Caco-2 (cell line): ENCODE data around the gene HADHB. TPM values are rescaled to one million over a fixed set of nuclear protein-coding genes. Genes with fewer than 3 reads are reported as not detected.

ENCODE experiments used
- BruUV-seq: library from RNA; stranded (reverse); fragments of 400-500 nt; replicated peaks from 2 replicates; lab custom pipeline; 2021; lab: Mats Ljungman, UMichigan
- CTCF ChIA-PET: fragments of 300-600 bp; sonication (Branson Sonifier 250); formaldehyde crosslinking; loops from one replicate; lab custom pipeline; 2022; ENCODE audit warnings: antibody characterized with exemption; lab: Charles Lee
- POLR2A ChIA-PET: fragments of 300-600 bp; sonication (Branson Sonifier 250); formaldehyde crosslinking; loops from one replicate; lab custom pipeline; 2022; ENCODE audit warnings: antibody characterized with exemption; lab: Charles Lee
- DNase-seq, 2 experiments: peaks; one replicate each; pipeline versions ENCODE4 v3.0.0 to v3.0.0-alpha.2; 2020 to 2022
- H3K27me3 ChIP-seq: replicated peaks from 2 replicates; pipeline ENCODE4 v1.6.0; 2011; ENCODE audit warnings: low read length; ENCODE audit not compliant: control insufficient read depth, insufficient read depth
- H3K36me3 ChIP-seq: 2 replicates; pipeline ENCODE4 v1.5.1; 2011; ENCODE audit warnings: low read length; ENCODE audit not compliant: control insufficient read depth, insufficient read depth
- H3K4me1 ChIP-seq: fragments of 250-450 bp; sonication (Bioruptor Pico); 2 replicates; pipeline ENCODE4 v1.5.1; 2020; ENCODE audit warnings: mild to moderate bottlenecking
- H3K4me3 ChIP-seq: 2 replicates; pipeline ENCODE4 v1.5.1; 2011; ENCODE audit warnings: low read depth, mild to moderate bottlenecking, control low read depth, low read length
- H3K9me3 ChIP-seq: fragments of 250-450 bp; sonication (Bioruptor Pico); 2 replicates; pipeline ENCODE4 v1.5.1; 2020; ENCODE audit warnings: mild to moderate bottlenecking, moderate library complexity
- H3K27ac Mint-ChIP-seq: one replicate; pipeline ENCODE4 v1.8.0; 2022; ENCODE audit warnings: mixed read lengths; ENCODE audit not compliant: unreplicated experiment
- H3K27me3 Mint-ChIP-seq: one replicate; pipeline ENCODE4 v1.8.0; 2022; ENCODE audit warnings: mixed read lengths; ENCODE audit not compliant: insufficient read depth, unreplicated experiment
- H3K36me3 Mint-ChIP-seq: one replicate; pipeline ENCODE4 v1.8.0; 2022; ENCODE audit warnings: mild to moderate bottlenecking, mixed read lengths; ENCODE audit not compliant: insufficient read depth, unreplicated experiment
- H3K4me1 Mint-ChIP-seq: one replicate; pipeline ENCODE4 v1.8.0; 2022; ENCODE audit warnings: low read depth, mixed read lengths; ENCODE audit not compliant: unreplicated experiment
- H3K4me3 Mint-ChIP-seq: one replicate; pipeline ENCODE4 v1.8.0; 2022; ENCODE audit warnings: mild to moderate bottlenecking, moderate library complexity, mixed read lengths; ENCODE audit not compliant: unreplicated experiment
- H3K9me3 Mint-ChIP-seq: one replicate; pipeline ENCODE4 v1.8.0; 2022; ENCODE audit warnings: mixed read lengths; ENCODE audit not compliant: unreplicated experiment
- CTCF ChIP-seq, 2 experiments: fragments of 200-600 bp in 1 of 2; IDR thresholded peaks; 1 replicate in 1 of 2; 2 replicates in 1 of 2; pipeline versions ENCODE4 v1.5.1 to v1.8.0; 2011 to 2022; ENCODE audit warnings: antibody characterized with exemption in 1 of 2, control low read depth in 1 of 2, inconsistent platforms in 1 of 2, low read depth in 1 of 2, low read length in 1 of 2, mild to moderate bottlenecking in 1 of 2, moderate library complexity in 1 of 2; ENCODE audit not compliant: insufficient read depth in 1 of 2, severe bottlenecking in 1 of 2, unreplicated experiment in 1 of 2
- intact Hi-C: fragments of 100-400 bp; cut with micrococcal nuclease; formaldehyde crosslinking; loops from one replicate; pipeline ENCODE4 v1.10.0; 2022; ENCODE audit not compliant: unreplicated experiment
- total RNA-seq: library from RNA; stranded (reverse); gene quantifications from 2 replicates; pipeline ENCODE4 v1.2.3, GENCODE V29; 2022

Gene HADHB
- total RNA-seq, 1 experiment from 2014 or later = 93.2 TPM

GRCh38 chr2:26283606-26284005 is 38.9 kb downstream of the HADHB start:
- Mint-ChIP-seq H3K4me3 (no peak overlapping the region), H3K27ac (no peak overlapping the region), H3K36me3 (peaks cover 56% of the 10 kb centered on the region), H3K27me3 (no peaks in the 10 kb centered on the region), H3K9me3 (no peaks in the 10 kb centered on the region), H3K4me1 (peaks cover 7% of the 10 kb centered on the region)
- H3K27me3 ChIP-seq = no peaks in the 10 kb centered on the region
- peaks cover 8% of the 10 kb centered on the region for H3K4me1 ChIP-seq
- intact Hi-C loops = no loop called here
- 0 out of 2 replicates have a peak, but pooled peaks cover 3% of the 10 kb centered on the region for H3K36me3 ChIP-seq
- POLR2A ChIA-PET = no interaction called here
- BruUV-seq = no TSS peak
- no peak for DNase-seq
- no peak for TF ChIP-seq CTCF (IDR thresholded peaks at IDR 0.05; ENCODE audit: insufficient read depth in 1 of 2, low read depth in 1 of 2, low read length in 1 of 2, severe bottlenecking in 1 of 2, unreplicated experiment in 1 of 2)
- CTCF ChIA-PET = no interaction called here
- H3K4me3 ChIP-seq = no peak overlapping the region
- no peaks in the 10 kb centered on the region for H3K9me3 ChIP-seq

GRCh38 chr2:26284132-26284531 is 39.4 kb downstream of the HADHB start:
- H3K4me1 Mint-ChIP-seq = peaks cover 7% of the 10 kb centered on the region
- intact Hi-C loops = no loop called here
- H3K27me3 ChIP-seq = no peaks in the 10 kb centered on the region
- no peaks in the 10 kb centered on the region for H3K9me3 Mint-ChIP-seq
- no peak overlapping the region for H3K27ac Mint-ChIP-seq
- peaks cover 51% of the 10 kb centered on the region for H3K36me3 Mint-ChIP-seq
- peaks cover 8% of the 10 kb centered on the region for H3K4me1 ChIP-seq
- ChIA-PET POLR2A (no interaction called here), CTCF (no interaction called here)
- DNase-seq = no peak
- BruUV-seq = no TSS peak
- no peak overlapping the region for H3K4me3 ChIP-seq
- no peaks in the 10 kb centered on the region for H3K27me3 Mint-ChIP-seq
- H3K9me3 ChIP-seq = no peaks in the 10 kb centered on the region
- H3K4me3 Mint-ChIP-seq = no peak overlapping the region
- 0 out of 2 replicates have a peak, but pooled peaks cover 3% of the 10 kb centered on the region for H3K36me3 ChIP-seq
- TF ChIP-seq CTCF (IDR thresholded peaks at IDR 0.05; ENCODE audit: insufficient read depth in 1 of 2, low read depth in 1 of 2, low read length in 1 of 2, severe bottlenecking in 1 of 2, unreplicated experiment in 1 of 2) = no peak

DNA sequence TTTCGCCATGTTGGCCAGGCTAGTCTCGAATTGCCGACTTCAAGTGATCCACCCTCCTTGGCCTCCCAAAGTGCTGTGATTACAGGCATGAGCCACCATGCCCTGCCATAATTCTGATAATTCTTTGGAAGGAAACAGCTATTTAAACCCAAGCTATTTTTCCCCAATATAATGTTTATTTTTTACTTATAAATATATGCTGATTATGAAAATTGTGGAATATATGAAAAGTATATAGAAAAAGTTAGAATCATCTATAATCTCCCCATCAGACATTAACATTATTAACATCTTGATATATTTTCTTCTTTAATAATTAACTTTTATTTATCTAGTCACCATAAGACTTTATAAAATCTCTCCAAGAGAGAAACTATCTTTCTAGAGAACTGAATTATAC is 41.2 kb downstream of the HADHB start:
- no peak for DNase-seq
- H3K27me3 Mint-ChIP-seq = no peaks in the 10 kb centered on the region
- no peaks in the 10 kb centered on the region for H3K9me3 ChIP-seq
- intact Hi-C loops = no loop called here
- H3K27me3 ChIP-seq = no peaks in the 10 kb centered on the region
- no peak overlapping the region for H3K27ac Mint-ChIP-seq
- POLR2A ChIA-PET = no interaction called here
- CTCF ChIA-PET = no interaction called here
- BruUV-seq = no TSS peak
- H3K4me3 ChIP-seq = no peak overlapping the region
- H3K36me3 Mint-ChIP-seq = peaks cover 39% of the 10 kb centered on the region
- H3K4me1 Mint-ChIP-seq = peaks cover 7% of the 10 kb centered on the region
- peaks cover 8% of the 10 kb centered on the region for H3K4me1 ChIP-seq
- H3K9me3 Mint-ChIP-seq = no peaks in the 10 kb centered on the region
- no peak for TF ChIP-seq CTCF (IDR thresholded peaks at IDR 0.05; ENCODE audit: insufficient read depth in 1 of 2, low read depth in 1 of 2, low read length in 1 of 2, severe bottlenecking in 1 of 2, unreplicated experiment in 1 of 2)
- H3K4me3 Mint-ChIP-seq = no peak overlapping the region
- 0 out of 2 replicates have a peak, but pooled peaks cover 3% of the 10 kb centered on the region for H3K36me3 ChIP-seq
